HepG2 (cell line): ENCODE measurements around the gene CACNA1D. TPM values are rescaled to one million over a fixed set of nuclear protein-coding genes. Genes with fewer than 3 reads are reported as not detected.
A peak's percentile ranks its signal among the peaks of the same experiment; 100 is the strongest.

ENCODE experiments used
- ATAC-seq: fragments of 200-7000 bp; cut with Tn5 transposase; 3 replicates; pipeline ENCODE4 v1.9.1; 2020; ENCODE audit warnings: mild to moderate bottlenecking, moderate library complexity
- BruUV-seq: library from RNA; stranded (reverse); fragments of 400-500 nt; replicated peaks from 2 replicates; lab custom pipeline; 2021; lab: Mats Ljungman, UMichigan
- CTCF ChIA-PET: fragments of 300-600 bp; formaldehyde crosslinking; extraction: SDS; loops from one replicate; lab custom pipeline; 2021; ENCODE audit warnings: low total read pairs, inconsistent platforms, low intra/inter-chr PET ratio; lab: Yijun Ruan, JAX
- POLR2A ChIA-PET: fragments of 350-600 bp; sonication (Branson Sonifier 250); formaldehyde crosslinking; loops from one replicate; lab custom pipeline; 2020; ENCODE audit warnings: antibody characterized with exemption, inconsistent platforms; lab: Yijun Ruan, JAX
- DNase-seq: peaks from one replicate; pipeline ENCODE4 v3.0.0-alpha.2; 2015; ENCODE audit warnings: low spot score
- FAIRE-seq: peaks from 3 replicates; lab custom pipeline; 2011; peaks lifted over from hg19 to GRCh38; lab: Jason Lieb, UNC
- H2AFZ ChIP-seq: one replicate; pipeline ENCODE4 v1.6.1; 2011; ENCODE audit warnings: low read length, inconsistent platforms
- H3K27ac ChIP-seq: fragments of 300-600 bp; 3 replicates; pipeline ENCODE4 v1.8.0; 2011; ENCODE audit warnings: mixed run types, mild to moderate bottlenecking, mixed read lengths, low read length, inconsistent platforms; ENCODE audit not compliant: insufficient read depth; ENCODE audit errors: extremely low read length
- H3K27me3 ChIP-seq, 2 experiments: fragments of 200-600 bp in 1 of 2; 2 replicates in 1 of 2; 3 replicates in 1 of 2; pipeline versions ENCODE4 v1.6.0 to v1.8.0; 2011; ENCODE audit warnings: low read length in 2 of 2, mild to moderate bottlenecking in 2 of 2, moderate library complexity in 2 of 2, inconsistent platforms in 1 of 2; ENCODE audit not compliant: insufficient read depth in 2 of 2, control insufficient read depth in 1 of 2
- H3K36me3 ChIP-seq, 2 experiments: fragments of 200-600 bp in 1 of 2; replicated peaks in 1 of 2; 2 replicates in 1 of 2; 3 replicates in 1 of 2; pipeline versions ENCODE4 v1.5.1 to v1.8.0; 2011; ENCODE audit warnings: low read length in 2 of 2, inconsistent platforms in 1 of 2; ENCODE audit not compliant: insufficient read depth in 2 of 2, control insufficient read depth in 1 of 2
- H3K4me1 ChIP-seq: 2 replicates; pipeline ENCODE4 v1.5.1; 2012; ENCODE audit warnings: low read length, inconsistent platforms; ENCODE audit not compliant: insufficient read depth
- H3K4me2 ChIP-seq: 2 replicates; pipeline ENCODE4 v1.6.0; 2011; ENCODE audit warnings: low read depth, low read length, inconsistent platforms
- H3K4me3 ChIP-seq, 3 experiments: fragments of 200-600 bp in 1 of 3; sonication (generic), shearing (Covaris generic) in 1 of 3; replicated peaks in 1 of 3; 2 replicates each; pipeline ENCODE4 v1.5.1; 2011 to 2016; ENCODE audit warnings: low read length in 3 of 3, inconsistent platforms in 2 of 3, low read depth in 2 of 3, mild to moderate bottlenecking in 2 of 3, control low read depth in 1 of 3, mixed read lengths in 1 of 3; ENCODE audit not compliant: insufficient read depth in 1 of 3
- H3K79me2 ChIP-seq: one replicate; pipeline ENCODE4 v1.6.1; 2011; ENCODE audit warnings: low read length, inconsistent platforms; ENCODE audit not compliant: insufficient read depth
- H3K9ac ChIP-seq: 2 replicates; pipeline ENCODE4 v1.6.0; 2011; ENCODE audit warnings: mild to moderate bottlenecking, low read depth, low read length, inconsistent platforms; ENCODE audit not compliant: insufficient read depth
- H3K9me3 ChIP-seq: 2 replicates; pipeline ENCODE4 v1.5.1; 2012; ENCODE audit warnings: mild to moderate bottlenecking, low read length
- H4K20me1 ChIP-seq: 2 replicates; pipeline ENCODE4 v1.6.0; 2011; ENCODE audit warnings: inconsistent platforms, mild to moderate bottlenecking, low read length, moderate library complexity; ENCODE audit not compliant: insufficient read depth
- JUNB ChIP-seq: sonication (generic); formaldehyde crosslinking; IDR thresholded peaks from 2 replicates; pipeline ENCODE4 v1.8.0; 2022; ENCODE audit warnings: missing genetic modification reagents, mild to moderate bottlenecking, borderline replicate concordance
- SMC3 ChIP-seq: IDR thresholded peaks from 2 replicates; pipeline ENCODE4 v1.6.1; 2011; ENCODE audit warnings: low read length, improper control_type of control experiment
- STAG1 ChIP-seq: sonication (generic); formaldehyde crosslinking; IDR thresholded peaks from 2 replicates; pipeline ENCODE4 v1.4.0; 2020; ENCODE audit warnings: missing genetic modification reagents
- ZNF234 ChIP-seq: sonication (generic); formaldehyde crosslinking; conservative IDR thresholded peaks from 2 replicates; pipeline ENCODE4 v1.5.1; 2020; ENCODE audit warnings: mild to moderate bottlenecking, missing genetic modification reagents
- WGBS: methylation state at CpG from one replicate; pipeline ENCODE4 v1.1.6; 2017; ENCODE audit warnings: low lambda C conversion rate; 5-methylcytosine and 5-hydroxymethylcytosine counted together
- in situ Hi-C: cut with HindIII; loops from 2 replicates; pipeline ENCODE4 v1.10.0; 2017; ENCODE audit warnings: low pct_unique_long_range_greater_than_20kb; ENCODE audit not compliant: extremely low pct_ligation_motif_present
- intact Hi-C: fragments of 100-400 bp; cut with micrococcal nuclease; formaldehyde crosslinking; loops from one replicate; pipeline ENCODE4 v1.10.0; 2022; ENCODE audit not compliant: unreplicated experiment
- polyA plus RNA-seq, 8 experiments: library from polyadenylated mRNA; depleted of rRNA in 3 of 8; stranded (reverse) in 7 of 8; unstranded in 1 of 8; fragments of >200 nt; fragmentation: Illumina TruSeq in 4 of 8; extraction: Trizol in 4 of 8; gene quantifications; 2 replicates each; pipeline versions ENCODE4 v1.2.1 to v1.2.3, GENCODE V29; 2011 to 2016; ENCODE audit warnings: low read depth in 4 of 8, missing spikeins in 1 of 8, mixed read lengths in 1 of 8; ENCODE audit not compliant: insufficient read depth in 1 of 8
- total RNA-seq, 5 experiments: library from RNA; depleted of rRNA; stranded (reverse); fragments of >200 nt; fragmentation: Illumina TruSeq; extraction: Trizol; gene quantifications; 2 replicates each; pipeline ENCODE4 v1.2.3, GENCODE V29; 2016; ENCODE audit warnings: low read depth in 1 of 5
- TF ChIP-seq, protein P1 (sequence below): sonication (generic); formaldehyde crosslinking; IDR thresholded peaks from 2 replicates; pipeline ENCODE4 v1.5.0; 2020; ENCODE audit warnings: mild to moderate bottlenecking, missing genetic modification reagents, moderate library complexity
- TF ChIP-seq, protein P2 (sequence below): sonication (generic); formaldehyde crosslinking; IDR thresholded peaks from 2 replicates; pipeline ENCODE4 v1.4.0; 2020; ENCODE audit warnings: low read depth, mild to moderate bottlenecking, missing genetic modification reagents
- TF ChIP-seq, protein P3 (sequence below): sonication (generic); formaldehyde crosslinking; IDR thresholded peaks from 2 replicates; pipeline ENCODE4 v1.4.0; 2020; ENCODE audit warnings: missing genetic modification reagents
- TF ChIP-seq, protein P4 (sequence below): sonication (generic); formaldehyde crosslinking; IDR thresholded peaks from 2 replicates; pipeline ENCODE4 v1.5.0; 2020; ENCODE audit warnings: missing genetic modification reagents, mild to moderate bottlenecking, borderline replicate concordance

CACNA1D gene
- total and polyA plus RNA-seq, 2 of the 13 experiments (the other 11 are each of a cell fraction or from before 2014, with no cell fraction given) = 0.26 to 0.38 TPM

DNA sequence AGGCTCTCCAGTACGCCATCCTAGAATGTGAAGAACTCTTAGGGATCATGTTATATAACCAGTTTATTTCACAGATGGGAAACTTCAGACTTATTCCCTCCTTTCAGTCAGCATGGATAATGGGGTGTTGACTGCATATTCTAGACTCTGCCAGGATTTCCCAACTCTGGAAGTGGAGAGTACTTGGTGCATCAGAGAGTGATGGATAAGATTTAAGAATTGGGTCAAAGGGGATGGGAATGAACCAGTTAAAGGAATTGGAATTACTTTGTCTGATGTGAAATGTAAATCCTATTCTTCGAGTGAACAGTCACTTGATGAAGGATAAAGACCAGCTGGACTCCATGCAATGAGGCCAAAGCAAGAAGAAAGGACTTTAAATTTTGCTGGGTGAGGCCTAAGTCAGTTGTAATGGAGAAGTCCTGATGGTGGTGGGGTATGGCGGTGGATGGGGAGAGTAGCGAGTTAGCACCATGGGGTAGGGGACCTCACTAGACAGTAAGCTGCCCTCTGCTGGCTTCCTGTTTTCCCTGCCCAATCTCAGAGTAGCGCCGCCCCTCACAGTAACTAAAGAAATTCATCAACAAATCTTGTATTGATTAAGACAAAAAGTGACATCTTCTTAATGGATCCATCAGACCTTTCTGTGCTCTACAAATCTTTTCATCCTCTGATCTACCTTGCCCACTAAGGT is 7.3 kb upstream of the CACNA1D start:
- DNase-seq (no peak), ATAC-seq (peak; percentile 47; the same call in 2 of the 3 replicates), FAIRE-seq (no peak)
- H3K4me2 ChIP-seq = no peak overlapping the region
- ChIA-PET POLR2A (no interaction called here), CTCF (no interaction called here)
- no peaks in the 10 kb centered on the region for H3K9me3 ChIP-seq
- peaks cover 0 to 1% of the 10 kb centered on the region in 2 experiments; a peak in 1 of 5 replicates for H3K27me3 ChIP-seq
- H3K9ac ChIP-seq = no peak overlapping the region
- H4K20me1 ChIP-seq = no peaks in the 10 kb centered on the region
- peaks cover 59% of the 10 kb centered on the region for H3K4me1 ChIP-seq
- no TSS peak for BruUV-seq
- H2AFZ ChIP-seq = no peak overlapping the region
- H3K4me3 ChIP-seq = no peak overlapping the region
- TF ChIP-seq, protein P1, sequence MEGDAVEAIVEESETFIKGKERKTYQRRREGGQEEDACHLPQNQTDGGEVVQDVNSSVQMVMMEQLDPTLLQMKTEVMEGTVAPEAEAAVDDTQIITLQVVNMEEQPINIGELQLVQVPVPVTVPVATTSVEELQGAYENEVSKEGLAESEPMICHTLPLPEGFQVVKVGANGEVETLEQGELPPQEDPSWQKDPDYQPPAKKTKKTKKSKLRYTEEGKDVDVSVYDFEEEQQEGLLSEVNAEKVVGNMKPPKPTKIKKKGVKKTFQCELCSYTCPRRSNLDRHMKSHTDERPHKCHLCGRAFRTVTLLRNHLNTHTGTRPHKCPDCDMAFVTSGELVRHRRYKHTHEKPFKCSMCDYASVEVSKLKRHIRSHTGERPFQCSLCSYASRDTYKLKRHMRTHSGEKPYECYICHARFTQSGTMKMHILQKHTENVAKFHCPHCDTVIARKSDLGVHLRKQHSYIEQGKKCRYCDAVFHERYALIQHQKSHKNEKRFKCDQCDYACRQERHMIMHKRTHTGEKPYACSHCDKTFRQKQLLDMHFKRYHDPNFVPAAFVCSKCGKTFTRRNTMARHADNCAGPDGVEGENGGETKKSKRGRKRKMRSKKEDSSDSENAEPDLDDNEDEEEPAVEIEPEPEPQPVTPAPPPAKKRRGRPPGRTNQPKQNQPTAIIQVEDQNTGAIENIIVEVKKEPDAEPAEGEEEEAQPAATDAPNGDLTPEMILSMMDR (CRISPR knock-in tag) = peak; percentile 43
- TF ChIP-seq, protein P2, sequence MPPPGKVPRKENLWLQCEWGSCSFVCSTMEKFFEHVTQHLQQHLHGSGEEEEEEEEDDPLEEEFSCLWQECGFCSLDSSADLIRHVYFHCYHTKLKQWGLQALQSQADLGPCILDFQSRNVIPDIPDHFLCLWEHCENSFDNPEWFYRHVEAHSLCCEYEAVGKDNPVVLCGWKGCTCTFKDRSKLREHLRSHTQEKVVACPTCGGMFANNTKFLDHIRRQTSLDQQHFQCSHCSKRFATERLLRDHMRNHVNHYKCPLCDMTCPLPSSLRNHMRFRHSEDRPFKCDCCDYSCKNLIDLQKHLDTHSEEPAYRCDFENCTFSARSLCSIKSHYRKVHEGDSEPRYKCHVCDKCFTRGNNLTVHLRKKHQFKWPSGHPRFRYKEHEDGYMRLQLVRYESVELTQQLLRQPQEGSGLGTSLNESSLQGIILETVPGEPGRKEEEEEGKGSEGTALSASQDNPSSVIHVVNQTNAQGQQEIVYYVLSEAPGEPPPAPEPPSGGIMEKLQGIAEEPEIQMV = no peak
- TF ChIP-seq SMC3 = 0 out of 2 replicates have a peak, but pooled peaks have one; percentile 6
- TF ChIP-seq, protein P3, sequence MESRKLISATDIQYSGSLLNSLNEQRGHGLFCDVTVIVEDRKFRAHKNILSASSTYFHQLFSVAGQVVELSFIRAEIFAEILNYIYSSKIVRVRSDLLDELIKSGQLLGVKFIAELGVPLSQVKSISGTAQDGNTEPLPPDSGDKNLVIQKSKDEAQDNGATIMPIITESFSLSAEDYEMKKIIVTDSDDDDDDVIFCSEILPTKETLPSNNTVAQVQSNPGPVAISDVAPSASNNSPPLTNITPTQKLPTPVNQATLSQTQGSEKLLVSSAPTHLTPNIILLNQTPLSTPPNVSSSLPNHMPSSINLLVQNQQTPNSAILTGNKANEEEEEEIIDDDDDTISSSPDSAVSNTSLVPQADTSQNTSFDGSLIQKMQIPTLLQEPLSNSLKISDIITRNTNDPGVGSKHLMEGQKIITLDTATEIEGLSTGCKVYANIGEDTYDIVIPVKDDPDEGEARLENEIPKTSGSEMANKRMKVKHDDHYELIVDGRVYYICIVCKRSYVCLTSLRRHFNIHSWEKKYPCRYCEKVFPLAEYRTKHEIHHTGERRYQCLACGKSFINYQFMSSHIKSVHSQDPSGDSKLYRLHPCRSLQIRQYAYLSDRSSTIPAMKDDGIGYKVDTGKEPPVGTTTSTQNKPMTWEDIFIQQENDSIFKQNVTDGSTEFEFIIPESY (CRISPR knock-in tag) = peak; percentile 77
- peak; percentile 25; the same call in 1 of the 2 replicates for TF ChIP-seq STAG1 (CRISPR knock-in tag)
- no peak for TF ChIP-seq ZNF234 (CRISPR knock-in tag)
- no peak for TF ChIP-seq JUNB (CRISPR knock-in tag)
- TF ChIP-seq, protein P4, sequence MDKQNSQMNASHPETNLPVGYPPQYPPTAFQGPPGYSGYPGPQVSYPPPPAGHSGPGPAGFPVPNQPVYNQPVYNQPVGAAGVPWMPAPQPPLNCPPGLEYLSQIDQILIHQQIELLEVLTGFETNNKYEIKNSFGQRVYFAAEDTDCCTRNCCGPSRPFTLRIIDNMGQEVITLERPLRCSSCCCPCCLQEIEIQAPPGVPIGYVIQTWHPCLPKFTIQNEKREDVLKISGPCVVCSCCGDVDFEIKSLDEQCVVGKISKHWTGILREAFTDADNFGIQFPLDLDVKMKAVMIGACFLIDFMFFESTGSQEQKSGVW (CRISPR knock-in tag) = no peak
- intact Hi-C loops = no loop called here
- H3K36me3 ChIP-seq = no peaks in the 10 kb centered on the region
- WGBS = 97% methylated on average over 6 of the region's 6 CpGs
- H3K79me2 ChIP-seq = no peaks in the 10 kb centered on the region
- in situ Hi-C loops = no loop called here
- H3K27ac ChIP-seq = no peak overlapping the region
